B cell (primary cell): ENCODE data around the gene DHRS1.

ENCODE experiments used
- EZH2 ChIP-seq: IDR thresholded peaks from 2 replicates; pipeline ENCODE4 v1.6.1; 2012; ENCODE audit warnings: borderline replicate concordance, low read depth, mild to moderate bottlenecking, moderate library complexity, low read length; ENCODE audit not compliant: insufficient read depth, poor library complexity, severe bottlenecking
- TF ChIP-seq, protein P1 (sequence below): fragments of 200-600 bp; IDR thresholded peaks from one replicate; pipeline ENCODE4 v1.8.0; 2022; ENCODE audit warnings: antibody characterized with exemption, mild to moderate bottlenecking

DNA sequence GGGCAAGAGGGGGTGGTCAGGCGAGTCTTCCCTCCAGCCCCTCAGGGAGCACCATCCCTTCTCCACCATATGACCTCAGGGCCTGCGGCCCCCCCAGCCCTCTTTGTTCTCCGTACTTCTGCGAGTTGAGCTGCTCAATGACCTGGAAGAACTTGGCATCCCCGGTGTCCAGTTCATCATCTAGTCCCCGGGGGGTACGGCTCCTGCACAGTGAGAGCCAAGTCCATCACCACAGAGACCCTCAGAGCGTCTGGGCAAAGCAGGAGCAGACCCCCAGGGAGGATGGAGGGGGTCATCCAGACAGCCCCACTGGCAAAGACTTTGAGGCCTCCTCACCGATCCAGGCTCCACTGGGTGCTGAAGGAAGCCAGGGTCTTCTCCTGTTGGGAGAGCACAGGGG lies 26.4 kb upstream of the DHRS1 start:
- TF ChIP-seq EZH2, result no peak
- TF ChIP-seq, protein P1, sequence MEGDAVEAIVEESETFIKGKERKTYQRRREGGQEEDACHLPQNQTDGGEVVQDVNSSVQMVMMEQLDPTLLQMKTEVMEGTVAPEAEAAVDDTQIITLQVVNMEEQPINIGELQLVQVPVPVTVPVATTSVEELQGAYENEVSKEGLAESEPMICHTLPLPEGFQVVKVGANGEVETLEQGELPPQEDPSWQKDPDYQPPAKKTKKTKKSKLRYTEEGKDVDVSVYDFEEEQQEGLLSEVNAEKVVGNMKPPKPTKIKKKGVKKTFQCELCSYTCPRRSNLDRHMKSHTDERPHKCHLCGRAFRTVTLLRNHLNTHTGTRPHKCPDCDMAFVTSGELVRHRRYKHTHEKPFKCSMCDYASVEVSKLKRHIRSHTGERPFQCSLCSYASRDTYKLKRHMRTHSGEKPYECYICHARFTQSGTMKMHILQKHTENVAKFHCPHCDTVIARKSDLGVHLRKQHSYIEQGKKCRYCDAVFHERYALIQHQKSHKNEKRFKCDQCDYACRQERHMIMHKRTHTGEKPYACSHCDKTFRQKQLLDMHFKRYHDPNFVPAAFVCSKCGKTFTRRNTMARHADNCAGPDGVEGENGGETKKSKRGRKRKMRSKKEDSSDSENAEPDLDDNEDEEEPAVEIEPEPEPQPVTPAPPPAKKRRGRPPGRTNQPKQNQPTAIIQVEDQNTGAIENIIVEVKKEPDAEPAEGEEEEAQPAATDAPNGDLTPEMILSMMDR, result no peak
